HepG2 (cell line): ENCODE measurements around the gene KRTAP26-1. TPM values are rescaled to one million over a fixed set of nuclear protein-coding genes. Genes with fewer than 3 reads are reported as not detected.

Experiments used
- ATAC-seq: fragments of 200-7000 bp; cut with Tn5 transposase; 3 replicates; pipeline ENCODE4 v1.9.1; 2020; ENCODE audit warnings: mild to moderate bottlenecking, moderate library complexity
- BruUV-seq: library from RNA; stranded (reverse); fragments of 400-500 nt; replicated peaks from 2 replicates; lab custom pipeline; 2021; lab: Mats Ljungman, UMichigan
- CTCF ChIA-PET: fragments of 300-600 bp; formaldehyde crosslinking; extraction: SDS; loops from one replicate; lab custom pipeline; 2021; ENCODE audit warnings: low total read pairs, inconsistent platforms, low intra/inter-chr PET ratio; lab: Yijun Ruan, JAX
- POLR2A ChIA-PET: fragments of 350-600 bp; sonication (Branson Sonifier 250); formaldehyde crosslinking; loops from one replicate; lab custom pipeline; 2020; ENCODE audit warnings: antibody characterized with exemption, inconsistent platforms; lab: Yijun Ruan, JAX
- DNase-seq: peaks from one replicate; pipeline ENCODE4 v3.0.0-alpha.2; 2015; ENCODE audit warnings: low spot score
- FAIRE-seq: peaks from 3 replicates; lab custom pipeline; 2011; peaks lifted over from hg19 to GRCh38; lab: Jason Lieb, UNC
- H2AFZ ChIP-seq: one replicate; pipeline ENCODE4 v1.6.1; 2011; ENCODE audit warnings: low read length, inconsistent platforms
- H3K27ac ChIP-seq: fragments of 300-600 bp; 3 replicates; pipeline ENCODE4 v1.8.0; 2011; ENCODE audit warnings: mixed run types, mild to moderate bottlenecking, mixed read lengths, low read length, inconsistent platforms; ENCODE audit not compliant: insufficient read depth; ENCODE audit errors: extremely low read length
- H3K27me3 ChIP-seq, 2 experiments: fragments of 200-600 bp in 1 of 2; 2 replicates in 1 of 2; 3 replicates in 1 of 2; pipeline versions ENCODE4 v1.6.0 to v1.8.0; 2011; ENCODE audit warnings: low read length in 2 of 2, mild to moderate bottlenecking in 2 of 2, moderate library complexity in 2 of 2, inconsistent platforms in 1 of 2; ENCODE audit not compliant: insufficient read depth in 2 of 2, control insufficient read depth in 1 of 2
- H3K36me3 ChIP-seq, 2 experiments: fragments of 200-600 bp in 1 of 2; replicated peaks in 1 of 2; 2 replicates in 1 of 2; 3 replicates in 1 of 2; pipeline versions ENCODE4 v1.5.1 to v1.8.0; 2011; ENCODE audit warnings: low read length in 2 of 2, inconsistent platforms in 1 of 2; ENCODE audit not compliant: insufficient read depth in 2 of 2, control insufficient read depth in 1 of 2
- H3K4me1 ChIP-seq: 2 replicates; pipeline ENCODE4 v1.5.1; 2012; ENCODE audit warnings: low read length, inconsistent platforms; ENCODE audit not compliant: insufficient read depth
- H3K4me2 ChIP-seq: 2 replicates; pipeline ENCODE4 v1.6.0; 2011; ENCODE audit warnings: low read depth, low read length, inconsistent platforms
- H3K4me3 ChIP-seq, 3 experiments: fragments of 200-600 bp in 1 of 3; sonication (generic), shearing (Covaris generic) in 1 of 3; replicated peaks in 1 of 3; 2 replicates each; pipeline ENCODE4 v1.5.1; 2011 to 2016; ENCODE audit warnings: low read length in 3 of 3, inconsistent platforms in 2 of 3, low read depth in 2 of 3, mild to moderate bottlenecking in 2 of 3, control low read depth in 1 of 3, mixed read lengths in 1 of 3; ENCODE audit not compliant: insufficient read depth in 1 of 3
- H3K79me2 ChIP-seq: one replicate; pipeline ENCODE4 v1.6.1; 2011; ENCODE audit warnings: low read length, inconsistent platforms; ENCODE audit not compliant: insufficient read depth
- H3K9ac ChIP-seq: 2 replicates; pipeline ENCODE4 v1.6.0; 2011; ENCODE audit warnings: mild to moderate bottlenecking, low read depth, low read length, inconsistent platforms; ENCODE audit not compliant: insufficient read depth
- H3K9me3 ChIP-seq: 2 replicates; pipeline ENCODE4 v1.5.1; 2012; ENCODE audit warnings: mild to moderate bottlenecking, low read length
- H4K20me1 ChIP-seq: 2 replicates; pipeline ENCODE4 v1.6.0; 2011; ENCODE audit warnings: inconsistent platforms, mild to moderate bottlenecking, low read length, moderate library complexity; ENCODE audit not compliant: insufficient read depth
- ATF7-NPFF ChIP-seq: sonication (generic); formaldehyde crosslinking; IDR thresholded peaks from 2 replicates; pipeline ENCODE4 v1.8.1; 2023; ENCODE audit warnings: mild to moderate bottlenecking, low read depth, missing genetic modification reagents, moderate library complexity
- HMGA1 ChIP-seq: sonication (generic); formaldehyde crosslinking; conservative IDR thresholded peaks from 2 replicates; pipeline ENCODE4 v1.4.0; 2020; ENCODE audit warnings: missing genetic modification reagents
- KMT2B ChIP-seq: IDR thresholded peaks from 2 replicates; pipeline ENCODE4 v1.6.1; 2016; ENCODE audit warnings: missing genetic modification reagents, missing compliant biosample characterization
- MAZ ChIP-seq, 2 experiments: sonication (generic) in 1 of 2; formaldehyde crosslinking in 1 of 2; IDR thresholded peaks; 2 replicates each; pipeline versions ENCODE4 v1.5.0 to v1.6.1; 2012 to 2020; ENCODE audit warnings: low read depth in 2 of 2, mild to moderate bottlenecking in 2 of 2, borderline replicate concordance in 1 of 2, improper control_type of control experiment in 1 of 2, low read length in 1 of 2, missing genetic modification reagents in 1 of 2, moderate library complexity in 1 of 2
- MTF2 ChIP-seq: sonication (generic); formaldehyde crosslinking; IDR thresholded peaks from 2 replicates; pipeline ENCODE4 v1.5.0; 2020; ENCODE audit warnings: missing genetic modification reagents, borderline replicate concordance
- NR2F6 ChIP-seq, 2 experiments: IDR thresholded peaks; 2 replicates each; pipeline ENCODE4 v1.6.1; 2016; ENCODE audit warnings: antibody characterized with exemption in 1 of 2, mild to moderate bottlenecking in 1 of 2
- RCOR2 ChIP-seq: IDR thresholded peaks from 2 replicates; pipeline ENCODE4 v1.6.1; 2016; ENCODE audit warnings: missing biosample characterization, missing genetic modification reagents
- RNF2 ChIP-seq: fragments of 450-650 bp; conservative IDR thresholded peaks from 2 replicates; pipeline ENCODE4 v1.6.1; 2016; ENCODE audit warnings: low read depth
- SP1 ChIP-seq, 2 experiments: fragments of 450-650 bp in 1 of 2; sonication (generic) in 1 of 2; formaldehyde crosslinking in 1 of 2; IDR thresholded peaks; 2 replicates each; pipeline versions ENCODE4 v1.4.0 to v1.6.1; 2016 to 2020; ENCODE audit warnings: missing genetic modification reagents in 1 of 2
- ZBTB10 ChIP-seq: sonication (generic); formaldehyde crosslinking; IDR thresholded peaks from 2 replicates; pipeline ENCODE4 v1.4.0; 2020; ENCODE audit warnings: missing genetic modification reagents, borderline replicate concordance
- ZKSCAN8 ChIP-seq: IDR thresholded peaks from 2 replicates; pipeline ENCODE4 v1.6.1; 2016; ENCODE audit warnings: borderline replicate concordance, missing genetic modification reagents, missing compliant biosample characterization
- ZNF275 ChIP-seq: sonication (generic); formaldehyde crosslinking; IDR thresholded peaks from 2 replicates; pipeline ENCODE4 v1.8.0; 2022; ENCODE audit warnings: missing genetic modification reagents, mild to moderate bottlenecking, inconsistent platforms, borderline replicate concordance
- ZNF644 ChIP-seq: IDR thresholded peaks from 2 replicates; pipeline ENCODE4 v1.6.1; 2016; ENCODE audit warnings: low read depth
- WGBS: methylation state at CpG from one replicate; pipeline ENCODE4 v1.1.6; 2017; ENCODE audit warnings: low lambda C conversion rate; 5-methylcytosine and 5-hydroxymethylcytosine counted together
- in situ Hi-C: cut with HindIII; loops from 2 replicates; pipeline ENCODE4 v1.10.0; 2017; ENCODE audit warnings: low pct_unique_long_range_greater_than_20kb; ENCODE audit not compliant: extremely low pct_ligation_motif_present
- intact Hi-C: fragments of 100-400 bp; cut with micrococcal nuclease; formaldehyde crosslinking; loops from one replicate; pipeline ENCODE4 v1.10.0; 2022; ENCODE audit not compliant: unreplicated experiment
- polyA plus RNA-seq, 8 experiments: library from polyadenylated mRNA; depleted of rRNA in 3 of 8; stranded (reverse) in 7 of 8; unstranded in 1 of 8; fragments of >200 nt; fragmentation: Illumina TruSeq in 4 of 8; extraction: Trizol in 4 of 8; gene quantifications; 2 replicates each; pipeline versions ENCODE4 v1.2.1 to v1.2.3, GENCODE V29; 2011 to 2016; ENCODE audit warnings: low read depth in 4 of 8, missing spikeins in 1 of 8, mixed read lengths in 1 of 8; ENCODE audit not compliant: insufficient read depth in 1 of 8
- total RNA-seq, 5 experiments: library from RNA; depleted of rRNA; stranded (reverse); fragments of >200 nt; fragmentation: Illumina TruSeq; extraction: Trizol; gene quantifications; 2 replicates each; pipeline ENCODE4 v1.2.3, GENCODE V29; 2016; ENCODE audit warnings: low read depth in 1 of 5

KRTAP26-1 gene
- total and polyA plus RNA-seq, 2 of the 13 experiments (the other 11 are each of a cell fraction or from before 2014, with no cell fraction given): not detected

GRCh38 chr21:30333736-30334135 lies 13.6 kb upstream of the KRTAP26-1 start:
- no peak for TF ChIP-seq ZNF644
- TF ChIP-seq MTF2 (CRISPR knock-in tag): no peak
- no peak for TF ChIP-seq MAZ (IDR thresholded peaks at IDR 0.05; ENCODE audit: borderline replicate concordance, low read depth, low read length)
- no peak for TF ChIP-seq MAZ (CRISPR knock-in tag; IDR thresholded peaks at IDR 0.05; ENCODE audit: low read depth)
- TF ChIP-seq ZKSCAN8 (CRISPR knock-in tag): no peak
- no peak for TF ChIP-seq ATF7-NPFF (CRISPR knock-in tag)
- no peak for TF ChIP-seq NR2F6 (IDR thresholded peaks at IDR 0.05)
- TF ChIP-seq NR2F6 (CRISPR knock-in tag; IDR thresholded peaks at IDR 0.05): no peak
- TF ChIP-seq KMT2B: no peak
- no peak for TF ChIP-seq ZBTB10
- no peak for TF ChIP-seq RNF2
- no peak for TF ChIP-seq RCOR2 (CRISPR knock-in tag)
- no peak for TF ChIP-seq HMGA1
- TF ChIP-seq ZNF275 (CRISPR knock-in tag): no peak
- no peak for TF ChIP-seq SP1 (IDR thresholded peaks at IDR 0.05)
- TF ChIP-seq SP1 (CRISPR knock-in tag; IDR thresholded peaks at IDR 0.05): no peak
- POLR2A ChIA-PET: no interaction called here
- H2AFZ ChIP-seq: no peak overlapping the region
- no peak for DNase-seq
- BruUV-seq: no TSS peak
- H3K9me3 ChIP-seq: peaks cover 90% of the 10 kb centered on the region
- ATAC-seq: no peak
- no peak overlapping the region for H3K9ac ChIP-seq
- no peaks in the 10 kb centered on the region for H3K79me2 ChIP-seq
- no peak overlapping the region for H3K27ac ChIP-seq
- no peak for FAIRE-seq
- no peaks in the 10 kb centered on the region for H3K36me3 ChIP-seq
- CTCF ChIA-PET: no interaction called here
- H3K4me3 ChIP-seq: no peak overlapping the region
- in situ Hi-C loops: loop anchor here (25.0 kb wide), 1 partner anchor 754 kb away; no protein-coding TSS in a partner anchor
- intact Hi-C loops: no loop called here
- no peaks in the 10 kb centered on the region for H3K27me3 ChIP-seq
- 4% methylated on average over 3 of the region's 3 CpGs for WGBS
- no peaks in the 10 kb centered on the region for H3K4me1 ChIP-seq
- no peaks in the 10 kb centered on the region for H4K20me1 ChIP-seq
- no peak overlapping the region for H3K4me2 ChIP-seq
